ENCODE results near the gene PFN3. TPM values are rescaled to one million over a fixed set of nuclear protein-coding genes. Genes with fewer than 3 reads are reported as not detected.

The PFN3 gene
- total and polyA plus RNA-seq, 2 of the 13 experiments (the other 11 are each of a cell fraction or from before 2014, with no cell fraction given): not detected

- TF ChIP-seq HMGXB4 (CRISPR knock-in tag; IDR thresholded peaks at IDR 0.05; ENCODE audit: borderline replicate concordance in 1 of 2, low read depth in 1 of 2): peak in 1 of 2 experiments; percentile 47; a peak in 1 of 4 replicates
- TF ChIP-seq AHR (CRISPR knock-in tag; IDR thresholded peaks at IDR 0.05): no peak
- peak; percentile 87 for TF ChIP-seq ZBTB33 (CRISPR knock-in tag; IDR thresholded peaks at IDR 0.05)
- TF ChIP-seq ATAD3A (CRISPR knock-in tag; IDR thresholded peaks at IDR 0.05): no peak
- 0 out of 2 replicates have a peak, but pooled peaks have one; percentile 26 for TF ChIP-seq THAP11 (CRISPR knock-in tag; IDR thresholded peaks at IDR 0.05)
- TF ChIP-seq RAD21 (CRISPR knock-in tag; IDR thresholded peaks at IDR 0.05): peak; percentile 60; the same call in 1 of the 2 replicates
- no peak for TF ChIP-seq TGIF2 (CRISPR knock-in tag; IDR thresholded peaks at IDR 0.05)
- TF ChIP-seq SMC3 (IDR thresholded peaks at IDR 0.05; ENCODE audit: low read length): peak; percentile 43; the same call in 1 of the 2 replicates
Measured at GRCh38 chr5:177382423-177383029, 17.9 kb downstream of the PFN3 start (continued).

- ChIA-PET CTCF (ENCODE audit: low intra/inter-chr PET ratio, low total read pairs) (no interaction called here), POLR2A (interaction anchor here (1.0 to 4.9 kb wide), 3 partner anchors 9 to 116 kb away, joined by 3 to 239 read pairs (median 28); partner anchors contain the start of gene PDLIM7)
- no peaks in the 10 kb centered on the region for H3K36me3 ChIP-seq (replicated peaks in 1 of 2; ENCODE audit: control insufficient read depth in 1 of 2, insufficient read depth in 2 of 2, low read length in 2 of 2)
- H3K4me3 ChIP-seq (replicated peaks in 1 of 3; ENCODE audit: insufficient read depth in 1 of 3, low read depth in 2 of 3, low read length in 3 of 3): no peak overlapping the region
- peaks cover 6 to 7% of the 10 kb centered on the region in 2 experiments; a peak in 3 of 5 replicates for H3K27me3 ChIP-seq (ENCODE audit: control insufficient read depth in 1 of 2, insufficient read depth in 2 of 2, low read length in 2 of 2)
- in situ Hi-C loops (cut with HindIII; ENCODE audit: extremely low pct_ligation_motif_present, low pct_unique_long_range_greater_than_20kb) (no loop called here), intact Hi-C loops (cut with micrococcal nuclease; ENCODE audit: unreplicated experiment) (no loop called here)
- H3K79me2 ChIP-seq (ENCODE audit: insufficient read depth, low read length): no peaks in the 10 kb centered on the region
- H2AFZ ChIP-seq (ENCODE audit: low read length): no peak overlapping the region
- no peak overlapping the region for H3K4me2 ChIP-seq (ENCODE audit: low read depth, low read length)
- H3K4me1 ChIP-seq (ENCODE audit: insufficient read depth, low read length): peaks cover 85% of the 10 kb centered on the region
- H3K9me3 ChIP-seq (ENCODE audit: low read length): no peaks in the 10 kb centered on the region
- WGBS (ENCODE audit: low lambda C conversion rate): over 99% methylated on average over 6 of the region's 6 CpGs
- DNase-seq (ENCODE audit: low spot score) (no peak), FAIRE-seq (no peak), ATAC-seq (no peak)
- H3K27ac ChIP-seq (ENCODE audit: extremely low read length, insufficient read depth, low read length): no peak overlapping the region
- H4K20me1 ChIP-seq (ENCODE audit: insufficient read depth, low read length): no peaks in the 10 kb centered on the region
- no TSS peak for BruUV-seq (replicated peaks)
- TF ChIP-seq ZFP82 (CRISPR knock-in tag; IDR thresholded peaks at IDR 0.05; ENCODE audit: borderline replicate concordance) (no peak), ZNF121 (CRISPR knock-in tag; IDR thresholded peaks at IDR 0.05) (peak; percentile 81)
- no peak overlapping the region for H3K9ac ChIP-seq (ENCODE audit: insufficient read depth, low read depth, low read length)
Measured at GRCh38 chr5:177380805-177381126, 19.7 kb downstream of the PFN3 start.

Data from HepG2 (cell line).